ENCODE data around the gene CELA2A. TPM values are rescaled to one million over a fixed set of nuclear protein-coding genes. Genes with fewer than 3 reads are reported as not detected.
"Not testable (repeated sequence)": the region's sequence is repeated elsewhere in the genome, so short reads cannot be mapped to it uniquely, and the experiment has no call there.

The CELA2A gene
- polyA plus RNA-seq, 12 donors = 0.20 to 0.54 (median 0.37) TPM; not detected in 8

- no peak for DNase-seq
Observed at GRCh38 chr1:15444468-15445389, 11.8 kb upstream of the CELA2A start.

GRCh38 chr1:15445390-15446122 lies 11.0 kb upstream of the CELA2A start:
- DNase-seq = no peak

- DNase-seq = no peak
Observed at GRCh38 chr1:15446212-15446611, 10.3 kb upstream of the CELA2A start.

GRCh38 chr1:15448877-15449462 lies 7.6 kb upstream of the CELA2A start:
- DNase-seq = no peak

GRCh38 chr1:15449567-15449966 lies 7.0 kb upstream of the CELA2A start:
- no peak for DNase-seq

GRCh38 chr1:15451014-15451722 lies 5.4 kb upstream of the CELA2A start:
- no peak for DNase-seq

GRCh38 chr1:15452216-15452615 lies 4.3 kb upstream of the CELA2A start:
- DNase-seq = no peak

GRCh38 chr1:15452866-15453571 lies 3.5 kb upstream of the CELA2A start:
- DNase-seq = no peak

GRCh38 chr1:15453734-15454133 lies 2.8 kb upstream of the CELA2A start:
- no peak for DNase-seq

- no peak for DNase-seq
Observed at GRCh38 chr1:15454256-15454655, 2.3 kb upstream of the CELA2A start.

- DNase-seq = no peak
Observed at GRCh38 chr1:15455522-15455921, 1.0 kb upstream of the CELA2A start.

- no peak for DNase-seq
Observed at GRCh38 chr1:15457585-15457984, 1.1 kb downstream of the CELA2A start.

- DNase-seq = not testable (repeated sequence)
Observed at GRCh38 chr1:15458388-15458787, 1.9 kb downstream of the CELA2A start.

- DNase-seq = no peak
Observed at GRCh38 chr1:15459771-15460707, 3.5 kb downstream of the CELA2A start.

GRCh38 chr1:15460708-15461095 lies 4.2 kb downstream of the CELA2A start:
- no peak for DNase-seq

GRCh38 chr1:15463064-15463800 lies 6.7 kb downstream of the CELA2A start:
- DNase-seq = not testable (repeated sequence)

GRCh38 chr1:15463926-15464322 lies 7.4 kb downstream of the CELA2A start:
- DNase-seq = not testable (repeated sequence)

- DNase-seq = no peak
Observed at GRCh38 chr1:15465674-15466073, 9.1 kb downstream of the CELA2A start.

GRCh38 chr1:15466955-15467625 lies 10.6 kb downstream of the CELA2A start:
- not testable (repeated sequence) for DNase-seq
